GM19395 (cell line): ENCODE measurements around the gene CPSF7.
"Not testable (repeated sequence)": the region's sequence is repeated elsewhere in the genome, so short reads cannot be mapped to it uniquely, and the experiment has no call there.

Experiments
- ATAC-seq: cut with Tn5 transposase; IDR thresholded peaks from one replicate; pipeline ENCODE4 v1.9.1; 2021; ENCODE audit warnings: mild to moderate bottlenecking, moderate library complexity; ENCODE audit not compliant: unreplicated experiment

Gene CPSF7, protein sequence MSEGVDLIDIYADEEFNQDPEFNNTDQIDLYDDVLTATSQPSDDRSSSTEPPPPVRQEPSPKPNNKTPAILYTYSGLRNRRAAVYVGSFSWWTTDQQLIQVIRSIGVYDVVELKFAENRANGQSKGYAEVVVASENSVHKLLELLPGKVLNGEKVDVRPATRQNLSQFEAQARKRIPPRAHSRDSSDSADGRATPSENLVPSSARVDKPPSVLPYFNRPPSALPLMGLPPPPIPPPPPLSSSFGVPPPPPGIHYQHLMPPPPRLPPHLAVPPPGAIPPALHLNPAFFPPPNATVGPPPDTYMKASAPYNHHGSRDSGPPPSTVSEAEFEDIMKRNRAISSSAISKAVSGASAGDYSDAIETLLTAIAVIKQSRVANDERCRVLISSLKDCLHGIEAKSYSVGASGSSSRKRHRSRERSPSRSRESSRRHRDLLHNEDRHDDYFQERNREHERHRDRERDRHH

DNA sequence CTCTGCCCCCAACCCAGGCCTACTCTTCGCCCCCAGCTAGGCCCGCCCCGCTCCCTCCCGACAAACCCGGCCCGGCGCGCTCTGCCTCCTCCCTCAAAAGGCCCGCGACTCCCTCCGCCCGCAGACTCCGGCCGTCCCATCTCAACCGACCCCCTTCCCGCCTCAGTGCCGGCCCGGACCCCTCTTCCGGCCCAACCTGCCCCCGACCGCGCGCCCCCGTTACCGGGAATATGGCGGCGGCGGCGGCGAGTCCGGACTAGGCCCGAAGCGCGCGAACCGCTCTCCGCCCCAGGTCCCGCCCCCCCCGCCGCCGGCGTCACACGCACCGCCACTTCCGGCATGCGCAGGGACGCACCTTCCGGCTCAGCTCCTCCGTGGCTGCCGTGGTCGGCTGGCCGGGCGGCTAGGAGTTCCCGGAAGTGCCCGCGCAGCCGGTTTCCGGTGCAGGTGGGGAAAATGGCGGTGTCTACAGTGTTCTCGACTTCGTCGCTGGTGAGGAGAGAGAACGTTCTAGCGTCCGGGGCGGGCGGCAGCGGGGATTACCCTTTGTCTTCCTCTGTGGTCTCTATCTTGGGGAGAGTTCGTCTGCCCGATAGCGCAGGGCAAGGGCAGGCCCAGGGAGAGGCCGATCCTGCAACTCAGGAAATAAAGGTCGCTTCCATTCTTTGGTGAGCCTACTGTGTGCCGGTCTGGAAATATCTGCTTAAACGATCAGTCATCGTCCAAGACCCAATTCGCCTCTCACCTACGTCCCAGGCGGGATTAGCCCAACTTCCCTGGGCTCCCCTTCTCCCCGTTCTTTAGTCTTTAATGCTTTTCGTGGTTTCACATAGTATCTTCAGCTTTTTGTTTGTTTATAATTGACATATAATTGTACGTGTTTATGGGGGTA lies at the start of gene CPSF7, which contains the start of gene SDHAF2:
Gene CPSF7, minus strand, starts transcription at position 285 of the 892 bp plus-strand sequence. CDS start 740 bp downstream, outside the sequence.
Gene SDHAF2, plus strand, starts transcription at position 434 of the 892 bp plus-strand sequence. Its CDS starts 23 bp downstream, at position 457.
- ATAC-seq, result peak; percentile 85

DNA sequence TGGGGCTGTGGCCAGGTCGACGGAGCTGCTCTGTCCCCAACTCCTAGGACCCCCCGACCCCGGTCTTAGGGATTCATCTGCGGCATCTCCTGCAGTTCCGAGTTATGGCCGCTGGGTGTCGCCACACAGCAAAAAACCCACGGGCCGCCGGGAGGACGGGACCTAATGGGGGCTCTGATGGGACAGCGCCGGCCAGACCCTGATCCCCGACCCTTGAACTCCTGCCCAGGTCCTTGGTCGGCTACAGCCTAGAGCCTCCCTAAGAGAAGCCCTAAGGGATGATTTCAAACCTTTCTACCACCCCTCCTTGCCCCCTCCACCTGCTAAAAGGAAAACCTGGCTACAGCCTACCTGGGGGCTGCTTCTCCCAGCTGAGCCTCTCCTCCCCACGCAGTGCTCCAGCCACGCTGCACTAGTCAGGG lies 48.0 kb upstream of the CPSF7 start:
- no peak for ATAC-seq

DNA sequence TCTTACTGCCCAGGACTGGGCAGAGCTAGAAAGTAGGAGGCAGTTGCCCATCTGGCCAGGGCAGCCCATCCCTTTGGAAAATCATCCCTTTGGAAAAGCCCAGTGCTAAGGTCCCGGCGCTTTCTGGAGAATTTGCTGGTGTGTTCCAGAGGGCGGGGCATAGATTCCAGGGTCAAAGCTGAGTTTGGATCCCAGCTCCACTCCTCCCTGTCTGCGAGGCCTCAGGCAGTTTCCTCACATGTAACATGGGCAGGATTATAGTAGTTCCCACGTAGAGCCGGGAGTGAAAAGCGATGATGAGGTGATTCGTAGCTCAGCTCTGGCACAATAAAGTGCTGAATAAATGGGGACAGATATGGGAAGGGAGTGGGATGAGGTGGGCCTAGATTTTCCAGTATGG lies 47.4 kb upstream of the CPSF7 start:
- no peak for ATAC-seq

DNA sequence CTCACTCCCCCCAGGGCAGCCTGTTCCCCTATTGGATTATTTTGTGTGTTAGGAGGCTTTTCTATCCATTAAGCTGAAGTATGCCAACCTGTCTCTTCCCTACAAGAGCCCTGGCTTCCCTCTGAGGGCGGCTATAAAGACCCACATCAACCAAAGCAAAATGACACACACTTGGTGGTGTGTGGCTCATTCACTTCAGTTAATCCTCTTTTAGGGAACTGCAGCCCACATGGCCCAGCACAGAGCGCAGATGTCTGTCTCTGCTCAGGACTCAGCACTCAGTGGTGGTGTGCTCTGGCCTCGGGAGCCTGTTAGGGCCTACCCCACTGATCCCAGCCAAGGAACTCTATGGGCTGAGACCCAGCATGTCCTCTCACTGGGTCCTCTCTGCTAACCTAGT lies 46.6 kb upstream of the CPSF7 start:
- ATAC-seq, result no peak

DNA sequence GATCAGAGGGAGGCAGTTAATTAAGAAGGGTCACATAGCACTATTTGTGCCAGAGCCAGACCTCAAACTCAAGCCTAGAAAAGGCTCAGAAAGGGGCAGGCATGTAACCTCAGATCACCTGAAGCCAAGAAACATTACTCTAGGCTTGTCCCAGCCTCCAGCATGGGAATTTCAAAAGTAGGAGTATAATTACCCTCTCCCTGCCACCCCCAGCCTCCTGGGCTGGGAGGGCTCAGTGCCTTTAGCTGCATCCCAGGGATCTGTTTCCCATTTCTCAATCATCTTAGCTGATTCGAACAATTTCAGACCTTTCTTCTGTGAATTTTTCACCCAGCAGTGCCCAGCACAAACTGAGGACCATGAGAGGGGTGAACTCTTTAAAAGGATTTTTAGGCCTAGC lies 45.7 kb upstream of the CPSF7 start:
- no peak for ATAC-seq

DNA sequence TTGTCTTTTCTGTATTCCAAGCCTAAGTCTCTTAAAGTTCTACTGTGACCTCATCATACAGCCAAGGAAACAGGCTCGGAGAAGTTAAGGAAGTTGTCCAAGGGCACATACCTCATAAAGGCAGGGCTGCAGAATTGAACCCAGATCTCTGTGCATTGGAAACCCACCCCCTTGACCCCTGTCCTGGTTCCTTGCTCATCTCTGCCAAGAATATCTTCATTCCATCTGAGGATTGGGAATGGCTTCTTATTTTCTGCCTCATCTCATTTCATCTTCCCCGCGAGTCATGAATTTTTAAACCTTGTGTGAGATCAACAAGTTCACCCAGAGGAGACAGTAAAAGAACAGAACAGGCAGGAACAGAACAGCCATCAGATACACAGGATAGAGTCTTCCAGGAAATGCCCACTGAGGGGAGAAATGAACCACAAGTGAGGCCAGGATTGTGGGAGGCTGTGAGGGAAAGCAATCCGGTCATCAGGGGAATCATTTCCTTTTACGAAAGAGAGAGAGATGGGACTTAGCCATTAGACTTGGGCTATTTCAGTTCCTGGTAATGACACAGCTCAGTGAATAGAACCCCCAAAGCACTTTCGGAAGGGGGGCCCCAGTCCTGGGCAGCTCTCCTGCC lies 44.4 kb upstream of the CPSF7 start:
- no peak for ATAC-seq

DNA sequence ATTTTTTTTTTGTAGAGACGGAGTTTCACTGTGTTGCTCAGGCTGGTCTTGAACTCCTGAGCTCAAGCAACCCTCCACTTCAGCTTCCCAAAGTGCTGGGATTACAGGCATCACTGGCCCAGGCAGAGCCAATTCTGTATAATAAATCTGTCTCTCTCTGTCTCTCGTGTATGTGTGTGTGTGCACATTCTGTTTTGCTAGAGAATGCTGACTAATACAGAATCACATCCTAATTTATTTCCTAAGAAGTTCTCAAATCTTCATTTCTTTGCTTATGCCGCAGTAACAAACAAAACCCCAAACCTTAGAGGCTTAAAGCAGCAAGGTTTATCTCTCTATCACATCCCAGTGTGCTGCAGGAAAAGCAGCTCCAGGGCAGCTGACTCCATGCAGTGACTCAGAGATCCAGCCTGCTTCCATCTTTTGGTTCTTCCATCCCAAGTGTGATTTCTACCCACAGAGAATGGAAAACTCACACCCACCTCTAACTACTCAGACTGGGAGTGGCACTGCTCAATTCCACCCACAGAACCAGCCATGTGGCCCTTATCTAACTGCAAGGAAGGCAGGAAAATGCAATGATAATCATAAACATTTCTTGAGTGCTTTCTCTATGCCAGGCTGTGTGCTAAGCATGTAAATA lies 43.7 kb upstream of the CPSF7 start:
- ATAC-seq, result no peak

DNA sequence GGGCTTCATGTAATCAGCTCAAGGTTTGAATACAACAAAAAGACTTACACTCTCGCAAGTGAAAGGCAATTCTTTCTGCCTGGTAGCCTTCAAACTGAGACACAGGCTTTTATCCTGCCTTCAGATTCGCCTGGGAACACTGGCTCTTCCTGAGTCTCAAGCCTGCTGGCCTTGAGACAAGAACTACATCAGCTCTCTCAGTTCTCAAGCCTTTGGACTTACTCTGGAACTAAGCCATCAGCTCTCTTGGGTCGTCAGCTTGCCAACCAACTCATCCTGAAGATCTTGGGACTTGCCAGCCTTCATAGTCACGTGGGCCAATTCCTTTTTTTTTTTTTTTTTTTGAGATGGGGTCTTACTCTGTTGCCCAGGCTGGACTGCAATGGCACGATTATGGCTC lies 43.1 kb upstream of the CPSF7 start:
- ATAC-seq, result no peak

DNA sequence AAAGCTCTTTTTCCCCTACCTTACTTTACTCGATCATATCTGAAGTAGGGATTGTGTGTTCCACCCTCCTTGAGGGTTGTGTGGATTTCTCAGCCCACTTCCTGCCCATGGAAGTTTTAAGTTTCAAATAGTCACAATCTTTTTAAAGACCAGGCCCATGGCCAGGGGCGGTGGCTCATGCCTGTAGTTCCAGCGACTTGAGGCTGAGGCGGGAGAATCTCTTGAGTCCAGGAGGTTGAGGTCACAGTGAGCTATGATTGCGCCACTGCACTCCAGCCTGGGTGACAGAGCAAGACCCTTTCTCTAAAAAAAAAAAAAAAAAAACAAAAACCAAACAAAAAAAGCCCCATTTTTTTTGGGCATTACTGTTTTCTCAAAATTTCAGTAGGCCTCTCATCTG lies 42.5 kb upstream of the CPSF7 start:
- ATAC-seq, result no peak

DNA sequence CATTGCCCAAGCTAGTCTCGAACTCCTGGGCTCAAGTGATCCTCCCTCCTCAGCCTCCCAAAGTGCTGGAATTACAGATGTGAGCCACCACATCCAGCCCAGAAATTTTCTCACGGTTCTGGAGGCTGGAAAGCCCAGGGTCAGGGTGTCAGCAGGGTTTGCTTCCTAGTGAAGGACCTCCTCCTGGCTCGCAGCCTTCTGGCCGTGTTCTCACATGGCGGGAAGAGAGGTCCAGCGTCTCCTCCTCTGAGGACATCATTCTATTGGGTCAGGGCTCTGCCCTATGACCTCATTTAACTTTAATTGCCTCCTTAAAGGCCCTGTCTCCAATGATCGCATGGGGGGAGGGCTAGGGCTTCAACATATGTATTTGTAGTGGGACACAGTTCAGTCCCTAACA lies 38.2 kb upstream of the CPSF7 start:
- ATAC-seq, result no peak

DNA sequence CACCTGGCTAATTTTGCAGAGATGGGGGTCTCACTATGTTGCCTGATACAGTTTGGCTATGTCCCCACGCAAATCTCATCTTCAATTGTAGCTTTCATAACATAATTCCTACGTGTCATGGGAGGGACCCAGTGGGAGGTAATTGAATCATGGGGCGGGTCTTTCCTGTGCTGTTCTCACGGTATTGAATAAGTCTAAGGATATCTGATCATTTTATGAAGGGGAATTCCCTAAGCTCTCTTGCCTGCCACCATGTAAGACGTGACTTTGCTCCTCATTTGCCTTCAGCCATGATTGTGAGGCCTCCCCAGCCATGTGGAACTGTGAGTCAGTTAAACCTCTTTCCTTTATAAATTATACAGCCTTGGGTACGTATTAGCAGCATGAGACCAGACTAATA lies 37.8 kb upstream of the CPSF7 start:
- not testable (repeated sequence) for ATAC-seq

DNA sequence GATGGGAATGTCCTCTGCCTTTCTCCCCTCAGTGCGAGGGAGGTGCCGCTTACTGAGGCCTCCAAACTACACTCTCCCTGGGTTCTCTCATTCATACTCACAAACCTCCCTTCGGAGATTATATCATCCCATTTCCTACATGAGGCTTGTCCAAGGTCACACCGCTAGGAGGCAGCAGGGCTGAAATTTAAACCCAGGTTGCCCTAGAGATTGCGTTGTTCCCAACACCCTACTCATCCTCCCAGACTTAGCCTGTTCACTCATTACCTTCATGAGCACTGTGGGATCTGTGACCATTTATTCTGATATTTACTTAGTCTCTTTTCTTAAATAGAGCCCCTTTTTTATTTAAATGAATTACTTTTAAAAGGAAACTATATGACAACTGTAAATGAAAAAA lies 31.2 kb upstream of the CPSF7 start:
- ATAC-seq, result no peak

DNA sequence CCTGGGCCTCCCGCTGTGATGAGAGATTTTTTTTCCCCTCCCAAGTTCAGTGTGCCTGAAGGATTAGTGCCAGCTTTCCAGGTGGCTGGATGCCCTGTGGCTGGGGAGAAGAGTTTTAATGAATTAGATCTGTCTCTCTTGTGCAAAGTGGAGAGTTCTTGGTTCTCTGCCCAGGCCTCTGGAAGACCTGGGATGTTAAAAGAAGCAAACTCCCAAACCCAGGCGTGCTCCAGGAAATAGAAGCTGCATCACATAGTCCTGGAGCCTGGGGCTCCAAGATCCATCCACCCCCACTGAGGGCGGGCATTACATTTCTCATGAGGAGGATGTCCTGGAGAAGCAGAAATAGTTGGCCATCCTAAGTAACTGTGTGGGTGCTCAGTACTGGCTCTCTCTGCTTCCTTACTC lies 30.7 kb upstream of the CPSF7 start:
- no peak for ATAC-seq

DNA sequence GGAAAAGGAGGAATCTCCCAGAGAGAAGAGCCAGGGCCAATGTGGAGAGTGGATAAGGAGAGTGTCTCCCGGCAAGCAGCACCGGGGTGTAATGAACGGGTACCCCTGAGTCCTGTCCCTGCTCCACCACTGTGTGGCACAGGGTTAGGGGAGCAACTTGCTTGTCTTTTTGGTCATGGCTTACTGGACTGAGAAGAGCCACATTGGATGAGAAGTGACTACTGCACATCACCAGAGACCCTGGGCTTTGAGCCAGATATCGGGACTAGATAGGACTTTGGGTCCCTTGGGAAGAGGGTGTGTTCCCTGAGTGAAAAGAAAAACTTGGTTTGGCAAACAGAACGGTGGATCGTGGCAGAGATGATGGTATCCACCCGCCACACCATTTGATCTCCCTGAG lies 24.7 kb upstream of the CPSF7 start:
- no peak for ATAC-seq

DNA sequence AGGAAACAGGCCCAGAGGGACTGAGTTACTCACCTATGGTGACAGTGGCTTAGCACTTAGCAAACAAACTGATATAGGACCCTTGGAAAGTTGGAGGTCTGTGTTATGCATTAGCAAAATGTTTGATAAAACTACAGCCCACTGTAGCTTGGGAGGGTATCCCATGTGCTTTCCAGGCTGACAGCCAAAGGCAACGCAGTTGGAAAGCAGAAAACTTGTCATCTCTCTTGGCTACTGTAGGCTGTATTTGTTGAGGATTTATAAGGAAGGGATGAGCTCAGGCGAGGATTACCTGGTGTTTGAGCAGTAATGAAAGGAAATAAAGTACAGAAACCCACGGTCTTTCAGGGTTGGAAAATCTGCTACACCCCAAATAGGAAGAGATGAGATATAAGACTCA lies 23.9 kb upstream of the CPSF7 start:
- no peak for ATAC-seq

DNA sequence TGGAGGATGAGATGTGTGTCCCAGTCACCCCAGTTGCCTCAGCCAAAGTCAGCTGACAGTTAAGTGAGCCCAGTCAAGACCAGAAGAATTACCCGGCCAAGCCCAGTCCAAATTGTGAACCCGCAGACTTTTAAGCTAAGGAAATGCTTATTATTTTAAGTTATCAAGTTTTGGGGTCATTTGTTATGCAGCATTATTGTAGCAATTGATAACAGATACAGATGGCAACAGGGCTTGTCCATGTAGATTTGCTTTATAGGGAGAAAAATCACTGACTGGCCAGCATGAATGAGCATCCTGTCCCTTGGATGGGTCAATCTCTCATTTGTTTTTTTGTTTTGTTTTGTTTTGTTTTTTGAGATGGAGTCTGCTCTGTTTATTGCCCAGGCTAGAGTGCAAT lies 23.1 kb upstream of the CPSF7 start:
- ATAC-seq, result no peak

DNA sequence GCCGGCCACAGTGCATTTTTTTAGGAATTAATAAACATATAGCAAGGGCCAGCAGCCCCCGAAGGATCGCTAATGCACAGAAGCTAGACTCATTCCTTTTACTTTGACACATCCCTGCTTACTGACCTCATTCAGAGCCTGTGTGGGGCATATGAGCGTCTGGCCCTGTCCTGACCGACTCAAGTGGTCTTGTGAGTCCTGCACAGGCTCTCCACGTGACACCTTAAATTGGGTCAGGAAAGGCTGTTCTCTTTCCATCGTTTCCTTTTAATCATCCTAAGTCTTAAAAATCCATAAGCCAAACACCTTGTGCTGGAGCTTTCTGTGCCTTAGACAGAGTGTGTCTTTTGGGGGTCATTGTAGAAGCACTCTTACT lies 18.8 kb upstream of the CPSF7 start:
- no peak for ATAC-seq

DNA sequence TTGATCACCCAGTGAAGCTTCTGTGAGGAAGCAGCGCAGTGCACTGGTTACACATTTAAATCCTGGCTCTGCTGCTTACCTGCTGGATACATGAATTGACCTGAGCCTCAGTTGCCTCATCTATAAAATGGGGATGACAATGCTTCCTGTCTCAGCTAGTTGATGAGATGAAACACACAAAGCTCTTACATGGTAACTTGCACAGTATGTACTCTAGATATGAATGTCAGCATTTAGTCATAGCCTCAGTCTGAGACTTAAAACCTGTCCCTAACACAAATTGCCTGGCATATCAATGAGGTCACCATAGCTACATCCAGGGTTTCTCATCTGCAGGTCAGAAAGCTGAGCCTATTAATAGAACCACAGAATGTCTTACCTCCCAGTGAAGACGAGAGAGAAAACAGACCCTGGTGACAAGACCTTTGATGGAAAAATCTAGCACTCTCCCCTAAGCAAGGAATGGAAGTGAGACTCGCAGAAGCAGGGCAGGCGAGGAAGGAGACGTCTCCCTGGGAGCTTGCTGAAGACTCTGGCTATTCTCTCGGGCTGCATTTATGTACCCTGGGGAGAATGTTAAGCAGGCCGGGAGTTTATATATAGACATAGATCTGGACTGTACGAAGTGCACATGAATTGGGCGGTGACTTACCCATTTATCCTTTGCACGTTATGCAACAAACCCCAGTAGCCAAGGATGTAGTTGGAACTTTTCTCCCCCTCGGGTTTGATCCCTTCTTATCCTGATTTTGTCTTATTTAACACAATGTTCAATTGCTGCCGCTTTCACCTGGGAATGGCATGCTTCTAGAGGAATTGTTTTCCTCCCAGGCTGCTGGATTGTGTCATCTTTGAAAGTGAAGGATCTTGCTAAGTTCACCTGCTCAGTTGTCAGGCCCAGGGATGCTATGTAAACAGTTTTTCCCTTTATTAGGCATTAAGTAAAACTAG lies 18.1 kb upstream of the CPSF7 start:
- no peak for ATAC-seq

DNA sequence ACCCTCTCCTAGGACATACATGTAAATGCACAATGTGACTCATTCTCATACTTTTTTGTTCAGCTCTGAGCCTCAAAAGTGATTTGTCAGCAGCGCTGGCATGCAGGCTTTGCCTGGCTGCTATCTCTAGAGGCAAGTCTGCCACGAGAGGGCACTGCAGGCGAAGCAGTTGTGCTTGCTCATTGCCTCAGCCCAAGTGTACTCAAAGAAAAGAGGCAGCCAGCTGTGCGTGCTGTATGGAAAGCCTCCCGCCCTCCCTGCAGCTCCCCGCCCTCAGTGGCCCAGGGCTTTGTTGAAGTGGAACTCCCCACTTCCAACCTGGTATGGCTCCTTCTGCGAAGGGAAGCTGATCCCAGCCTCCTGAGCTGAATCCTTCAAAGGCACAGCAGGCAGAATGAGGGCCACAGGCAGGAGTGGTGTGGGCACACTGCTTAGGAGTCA lies 16.5 kb upstream of the CPSF7 start:
- ATAC-seq, result peak; percentile 67

DNA sequence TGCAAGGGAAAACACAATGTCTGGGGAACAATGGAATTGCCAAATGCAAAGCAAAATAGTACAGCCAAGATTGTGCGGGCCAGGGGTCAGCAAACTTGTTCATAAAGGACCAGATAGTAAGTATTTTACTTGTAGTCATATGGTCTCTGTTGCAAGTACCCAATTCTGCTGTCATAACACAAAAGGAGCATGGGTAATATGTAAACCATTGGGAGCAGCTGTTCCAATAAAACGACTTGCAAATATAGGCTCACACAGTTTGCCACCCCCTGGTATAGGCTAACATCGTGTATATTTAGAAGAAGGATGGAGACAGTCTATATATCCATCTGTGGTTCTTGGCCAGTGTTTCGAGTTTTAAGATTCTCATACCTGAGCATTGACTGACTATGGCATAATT lies 15.7 kb upstream of the CPSF7 start:
- ATAC-seq, result no peak
